Measurements from ENCODE around the gene RPP14.
"Not testable (repeated sequence)": the region's sequence is repeated elsewhere in the genome, so short reads cannot be mapped to it uniquely, and the experiment has no call there.

Gene RPP14

DNA sequence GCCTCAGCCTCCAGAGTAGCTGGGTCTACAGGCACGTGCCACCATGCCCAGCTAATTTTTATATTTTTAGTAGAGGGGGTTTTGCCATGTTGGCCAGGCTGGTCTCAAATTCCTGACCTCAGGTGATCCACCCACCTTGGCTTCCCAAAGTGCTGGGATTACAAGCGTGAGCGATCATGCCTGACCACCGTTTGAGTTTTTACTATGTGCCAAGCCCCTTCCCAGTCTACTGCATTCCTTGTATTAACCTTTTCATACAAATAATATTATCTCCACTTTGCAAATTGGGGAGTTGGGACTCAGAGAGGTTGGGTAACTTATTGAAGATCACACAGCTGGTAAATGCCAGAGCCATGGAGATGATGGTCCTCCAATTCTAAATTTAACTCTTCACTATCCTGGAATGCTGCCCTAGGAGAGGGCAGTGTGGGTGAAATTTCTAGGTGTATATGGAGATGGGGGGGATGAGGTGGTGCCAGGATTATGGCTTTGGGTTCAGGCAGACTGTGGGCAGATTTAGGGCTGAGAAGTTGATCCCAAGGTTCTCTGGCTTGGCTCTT lies 25.6 kb downstream of the RPP14 start:
- Mint-ChIP-seq H3K4me1 (ENCODE audit: low read depth in 2 of 2) (peaks cover 29 to 32% of the 10 kb centered on the region in 2 donors), H3K27ac (peak overlapping the region in 1 of 2 donors; percentile 49)
- no peak for DNase-seq

DNA sequence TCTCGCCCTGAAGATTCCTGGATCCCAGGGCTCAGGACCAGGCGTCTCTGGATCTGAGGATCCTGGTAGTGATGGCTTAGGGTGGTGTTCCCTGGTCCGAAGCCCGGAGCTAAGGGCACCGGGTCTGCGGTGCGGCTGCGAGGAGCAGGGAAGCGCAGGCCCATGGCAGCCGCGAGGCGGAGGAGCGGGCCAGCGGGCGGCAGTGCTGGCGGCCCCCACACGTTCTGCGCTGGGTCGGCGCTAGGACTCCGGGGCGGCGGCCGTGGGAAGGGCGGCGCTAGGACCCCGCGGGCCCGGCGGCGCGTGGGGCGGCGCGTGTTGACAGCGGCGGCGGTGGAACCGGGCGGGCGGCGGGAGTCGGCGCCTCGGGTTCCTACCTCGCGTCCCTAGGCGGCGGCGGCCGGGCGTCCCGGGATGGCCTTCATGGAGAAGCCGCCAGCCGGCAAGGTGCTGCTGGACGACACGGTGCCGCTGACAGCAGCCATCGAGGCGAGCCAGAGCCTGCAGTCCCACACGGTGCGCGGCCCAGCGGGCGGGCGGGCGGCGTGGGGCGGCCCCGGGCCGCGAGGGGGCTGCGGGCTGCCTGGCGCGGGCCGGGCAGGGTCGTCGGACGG lies 26.6 kb downstream of the RPP14 start, which contains the start of gene PXK:
Gene PXK, plus strand, starts transcription at position 318 of the 614 bp plus-strand sequence. Its CDS starts 97 bp downstream, at position 415.
- Mint-ChIP-seq H3K4me1 (ENCODE audit: low read depth in 2 of 2) (peaks cover 29 to 32% of the 10 kb centered on the region in 2 donors), H3K4me3 (peak within 1 kb of the TSS; percentile 94 to 98), H3K27me3 (no peaks in the 10 kb centered on the region), H3K36me3 (ENCODE audit: insufficient read depth) (peaks cover 4% of the 10 kb centered on the region), H3K9me3 (no peaks in the 10 kb centered on the region), H3K27ac (peak within 1 kb of the TSS; percentile 87 to 90)
- ATAC-seq (replicated peaks) (peak; percentile 95), DNase-seq (peak; percentile 68 to 81 (median 77))

More for the DNA sequence above, 25.6 kb downstream of the RPP14 start:
- ATAC-seq (replicated peaks): no peak
- H3K4me3 Mint-ChIP-seq: peak overlapping the region; percentile 80 to 94
- peaks cover 7% of the 10 kb centered on the region for H3K36me3 Mint-ChIP-seq (ENCODE audit: insufficient read depth)
- no peaks in the 10 kb centered on the region for H3K9me3 Mint-ChIP-seq
- H3K27me3 Mint-ChIP-seq: no peaks in the 10 kb centered on the region

DNA sequence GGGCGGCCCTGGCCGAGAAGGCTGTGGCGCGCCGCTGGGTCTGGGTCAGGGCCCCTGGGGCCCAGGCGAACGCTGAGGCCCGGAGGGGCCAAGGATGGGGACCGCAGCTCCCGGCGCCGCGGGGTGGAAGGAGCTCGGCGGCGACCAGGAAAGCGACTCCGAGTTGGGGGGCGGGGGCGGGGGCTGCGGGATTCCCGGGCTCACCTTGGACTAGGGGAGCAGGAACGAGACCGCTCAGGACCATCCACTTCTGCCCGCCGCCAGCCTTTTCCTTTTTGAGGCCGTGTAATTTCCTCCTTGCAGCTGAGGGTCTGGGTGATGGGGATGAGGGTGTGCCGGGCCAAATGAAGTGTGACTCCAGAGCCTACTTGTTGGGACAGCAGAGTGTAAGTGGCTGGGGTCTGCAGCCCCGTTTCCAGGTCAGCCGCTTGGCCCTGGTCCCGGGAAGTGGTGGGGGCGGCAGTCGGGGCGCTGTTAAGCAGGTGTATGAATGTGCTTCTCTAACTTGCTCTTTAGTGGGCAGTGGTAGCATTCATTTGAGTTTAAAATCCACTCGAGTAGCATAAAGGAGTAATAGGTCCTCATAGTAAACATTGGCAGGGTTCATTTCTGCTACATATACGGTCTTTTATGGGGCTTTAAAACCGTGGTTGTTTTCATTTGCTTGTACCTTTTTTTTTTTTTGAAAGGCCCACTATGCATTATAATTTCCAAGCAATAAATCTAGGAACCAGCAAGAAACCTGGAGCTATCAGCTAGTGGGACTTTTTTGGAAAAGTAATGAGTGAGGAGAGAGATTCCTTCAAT lies 27.4 kb downstream of the RPP14 start:
- no peaks in the 10 kb centered on the region for H3K27me3 Mint-ChIP-seq
- peaks cover 3% of the 10 kb centered on the region for H3K36me3 Mint-ChIP-seq (ENCODE audit: insufficient read depth)
- DNase-seq: no peak
- no peaks in the 10 kb centered on the region for H3K9me3 Mint-ChIP-seq
- H3K27ac Mint-ChIP-seq: peak overlapping the region; percentile 87 to 90
- peak; percentile 21 for ATAC-seq (replicated peaks)
- peaks cover 29 to 32% of the 10 kb centered on the region in 2 donors for H3K4me1 Mint-ChIP-seq (ENCODE audit: low read depth in 2 of 2)
- H3K4me3 Mint-ChIP-seq: peak overlapping the region; percentile 94 to 98

DNA sequence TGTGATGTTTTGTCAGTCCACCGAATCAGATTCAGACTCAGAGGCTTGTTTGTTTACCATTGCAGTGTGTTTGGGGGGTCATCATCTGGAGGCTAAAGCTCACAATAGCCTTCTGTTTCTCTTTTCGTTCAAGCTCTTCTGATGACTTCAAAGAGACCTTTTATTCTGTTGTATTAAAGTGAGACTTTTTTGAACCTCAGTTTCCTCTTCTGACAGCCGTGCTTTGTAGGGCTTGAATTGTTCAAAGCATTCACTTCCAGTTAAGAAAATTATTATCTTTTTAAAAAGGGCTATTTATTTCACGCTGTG lies 27.9 kb downstream of the RPP14 start:
- H3K4me3 Mint-ChIP-seq: peak overlapping the region; percentile 94 to 98
- no peaks in the 10 kb centered on the region for H3K27me3 Mint-ChIP-seq
- H3K27ac Mint-ChIP-seq: peak overlapping the region; percentile 87 to 90
- DNase-seq (no peak), ATAC-seq (replicated peaks) (no peak)
- peaks cover 29 to 32% of the 10 kb centered on the region in 2 donors for H3K4me1 Mint-ChIP-seq (ENCODE audit: low read depth in 2 of 2)
- peaks cover 7% of the 10 kb centered on the region for H3K36me3 Mint-ChIP-seq (ENCODE audit: insufficient read depth)
- no peaks in the 10 kb centered on the region for H3K9me3 Mint-ChIP-seq

DNA sequence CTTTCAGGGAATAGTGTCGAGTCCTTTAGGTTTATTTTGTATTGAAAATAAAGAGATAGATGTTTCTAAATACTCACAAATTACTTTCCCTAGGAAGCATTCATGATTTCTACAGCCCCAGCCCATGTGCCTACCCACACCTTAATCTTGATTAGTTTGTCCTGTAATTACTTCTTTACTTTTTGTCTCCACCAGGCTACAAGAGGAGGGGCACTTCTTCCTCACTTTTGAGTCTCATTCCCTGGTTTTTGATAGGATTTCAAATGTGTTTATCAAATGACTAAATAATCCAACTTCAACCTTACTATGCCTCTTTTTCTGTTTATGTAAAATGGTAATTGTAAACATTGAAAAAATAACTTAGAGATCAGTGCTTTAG lies 28.4 kb downstream of the RPP14 start:
- DNase-seq: no peak
- H3K9me3 Mint-ChIP-seq: no peaks in the 10 kb centered on the region
- peaks cover 29 to 32% of the 10 kb centered on the region in 2 donors for H3K4me1 Mint-ChIP-seq (ENCODE audit: low read depth in 2 of 2)
- ATAC-seq (replicated peaks): no peak
- H3K27me3 Mint-ChIP-seq: no peaks in the 10 kb centered on the region
- peak overlapping the region; percentile 94 to 98 for H3K4me3 Mint-ChIP-seq
- H3K36me3 Mint-ChIP-seq (ENCODE audit: insufficient read depth): peaks cover 7% of the 10 kb centered on the region
- H3K27ac Mint-ChIP-seq: peak overlapping the region in 1 of 2 donors; percentile 47

DNA sequence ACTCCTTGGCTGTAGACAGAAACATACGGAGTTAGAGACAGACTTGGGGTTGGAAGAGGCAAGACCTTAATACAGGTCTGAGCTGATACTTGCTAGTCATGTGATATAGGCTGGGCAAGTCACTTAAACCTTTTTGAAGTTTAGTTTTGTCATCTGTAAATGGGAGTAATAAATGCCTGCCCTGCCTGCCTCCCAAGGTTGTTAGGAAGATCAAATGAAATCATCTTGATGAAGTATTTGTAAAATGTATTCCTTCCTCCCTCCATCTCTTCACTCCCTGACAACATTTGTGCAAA lies 29.6 kb downstream of the RPP14 start:
- ATAC-seq (replicated peaks): no peak
- peak overlapping the region in 1 of 2 donors; percentile 47 for H3K27ac Mint-ChIP-seq
- peaks cover 29 to 32% of the 10 kb centered on the region in 2 donors for H3K4me1 Mint-ChIP-seq (ENCODE audit: low read depth in 2 of 2)

DNA sequence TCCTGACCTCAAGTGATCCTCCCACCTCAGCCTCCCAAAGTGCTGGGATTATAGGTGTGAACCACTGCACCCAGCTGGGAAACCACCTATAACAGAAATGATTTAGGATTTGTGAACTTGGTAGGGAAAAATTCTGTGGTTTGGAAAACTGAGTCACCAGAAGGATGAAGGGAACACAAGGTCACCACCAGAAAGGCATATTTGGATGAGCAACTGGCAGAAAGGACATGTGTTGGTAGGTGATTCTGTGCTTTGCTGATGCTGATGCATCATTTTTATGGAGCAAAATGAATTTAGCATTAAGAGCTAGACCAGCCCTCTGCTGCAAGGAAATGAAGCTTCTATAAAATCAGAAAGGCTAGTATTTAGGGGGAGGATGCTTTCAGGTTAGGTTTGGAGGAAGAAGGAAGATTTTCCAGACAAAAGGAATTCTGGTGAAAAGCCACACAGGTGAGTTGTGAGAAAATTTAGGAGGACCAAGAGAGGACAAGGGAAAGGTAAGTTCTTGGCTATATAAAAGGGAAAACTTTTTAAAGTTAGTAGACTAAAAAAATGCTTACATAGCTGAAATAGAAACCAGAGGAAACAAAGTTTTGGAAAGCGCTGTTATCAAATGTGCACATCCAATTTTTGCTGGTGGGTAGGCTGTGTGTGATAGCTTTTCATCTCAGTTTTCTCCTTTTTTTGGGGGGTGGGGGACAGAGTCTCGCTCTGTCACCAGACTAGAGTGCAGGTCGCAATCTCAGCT lies 30.3 kb downstream of the RPP14 start:
- Mint-ChIP-seq H3K27ac (no peak overlapping the region), H3K36me3 (ENCODE audit: insufficient read depth) (peaks cover 10% of the 10 kb centered on the region), H3K4me1 (ENCODE audit: low read depth in 2 of 2) (peaks cover 29 to 32% of the 10 kb centered on the region in 2 donors), H3K27me3 (no peaks in the 10 kb centered on the region), H3K9me3 (no peaks in the 10 kb centered on the region), H3K4me3 (no peak overlapping the region)
- DNase-seq (no peak), ATAC-seq (replicated peaks) (no peak)

More for the DNA sequence above, 29.6 kb downstream of the RPP14 start:
- Mint-ChIP-seq H3K4me3 (no peak overlapping the region), H3K27me3 (no peaks in the 10 kb centered on the region), H3K36me3 (ENCODE audit: insufficient read depth) (peaks cover 7% of the 10 kb centered on the region), H3K9me3 (no peaks in the 10 kb centered on the region)
- no peak for DNase-seq

DNA sequence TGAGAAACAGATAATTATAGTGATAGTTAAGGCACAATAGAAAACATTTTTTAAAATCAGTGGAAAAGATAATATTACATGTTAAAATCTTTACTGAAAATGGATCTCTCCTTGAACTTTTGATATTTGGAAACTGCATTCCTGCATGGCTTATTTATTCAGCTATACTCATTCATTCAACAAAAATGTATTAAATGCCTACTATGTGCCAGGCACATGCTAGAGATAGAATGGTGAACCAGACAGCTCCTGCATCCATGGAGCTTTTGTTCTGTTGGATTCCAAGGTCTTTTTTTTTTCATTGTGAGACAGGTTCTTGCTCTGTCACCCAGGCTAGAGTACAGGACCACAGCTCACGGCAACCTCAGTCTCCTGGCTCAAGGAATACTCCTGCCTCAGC lies 31.1 kb downstream of the RPP14 start:
- Mint-ChIP-seq H3K36me3 (ENCODE audit: insufficient read depth) (peaks cover 10% of the 10 kb centered on the region), H3K27ac (no peak overlapping the region), H3K27me3 (no peaks in the 10 kb centered on the region), H3K4me1 (ENCODE audit: low read depth in 2 of 2) (peaks cover 26 to 29% of the 10 kb centered on the region in 2 donors), H3K4me3 (no peak overlapping the region), H3K9me3 (no peaks in the 10 kb centered on the region)
- DNase-seq: no peak
- ATAC-seq (replicated peaks): no peak

DNA sequence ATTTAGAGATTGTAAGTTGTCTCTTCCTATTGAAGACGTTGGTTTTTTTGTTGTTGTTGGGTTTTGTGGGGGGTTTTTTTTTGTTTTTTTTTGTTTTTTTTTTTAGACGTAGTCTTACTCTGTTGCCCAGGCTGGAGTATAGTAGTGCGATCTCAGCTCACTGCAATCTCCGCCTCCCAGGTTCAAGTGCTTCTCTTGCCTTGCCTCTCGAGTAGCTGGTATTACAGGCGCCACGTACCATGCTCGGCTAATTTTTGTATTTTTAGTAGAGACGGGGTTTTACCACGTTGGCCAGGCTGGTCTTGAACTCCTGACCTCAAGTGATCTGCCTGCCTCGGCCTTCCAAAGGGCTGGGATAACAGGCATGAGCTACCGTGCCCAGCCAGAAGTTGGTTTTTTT lies 33.1 kb downstream of the RPP14 start:
- ATAC-seq (replicated peaks); H3K27me3 Mint-ChIP-seq; H3K36me3 Mint-ChIP-seq (ENCODE audit: insufficient read depth); H3K27ac Mint-ChIP-seq; H3K9me3 Mint-ChIP-seq; H3K4me3 Mint-ChIP-seq; DNase-seq: not testable (repeated sequence)
- peaks cover 14 to 24% of the 10 kb centered on the region in 2 donors for H3K4me1 Mint-ChIP-seq (ENCODE audit: low read depth in 2 of 2)

DNA sequence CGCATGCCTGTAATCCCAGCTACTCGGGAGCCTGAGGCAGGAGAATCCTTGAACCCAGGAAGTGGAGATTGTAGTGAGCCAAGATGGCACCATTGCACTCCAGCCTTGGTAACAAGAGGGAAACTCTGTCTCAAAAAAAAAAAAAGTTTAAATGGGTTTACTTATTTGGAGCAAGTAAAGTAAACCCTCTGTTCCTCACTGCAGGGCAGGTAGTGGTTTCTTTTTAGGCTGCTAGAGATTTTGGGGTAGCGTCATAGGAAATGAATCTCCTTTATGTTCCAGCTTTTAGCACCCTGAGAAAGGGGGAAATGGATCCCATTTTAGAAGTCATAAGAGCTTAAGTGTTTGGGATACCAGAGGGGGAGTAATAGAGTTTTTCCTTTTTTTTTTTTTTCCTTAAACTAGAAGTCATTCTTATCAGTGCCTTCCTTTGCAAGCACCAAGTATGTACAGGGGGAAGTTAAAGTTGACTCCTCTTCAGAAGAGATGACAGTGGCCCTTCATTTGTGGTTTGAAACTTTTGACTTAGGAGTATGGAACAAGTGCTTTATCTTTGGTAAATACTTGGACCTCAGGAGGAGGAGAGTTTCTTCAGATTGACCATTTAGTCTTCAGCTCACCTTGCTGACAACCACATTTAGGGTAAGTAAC lies 34.7 kb downstream of the RPP14 start:
- no peak overlapping the region for H3K4me3 Mint-ChIP-seq
- H3K4me1 Mint-ChIP-seq (ENCODE audit: low read depth in 2 of 2): peaks cover 8 to 17% of the 10 kb centered on the region in 2 donors
- H3K9me3 Mint-ChIP-seq: no peaks in the 10 kb centered on the region
- H3K27ac Mint-ChIP-seq: no peak overlapping the region
- no peaks in the 10 kb centered on the region for H3K27me3 Mint-ChIP-seq
- DNase-seq (no peak), ATAC-seq (replicated peaks) (no peak)
- H3K36me3 Mint-ChIP-seq (ENCODE audit: insufficient read depth): peaks cover 7% of the 10 kb centered on the region

DNA sequence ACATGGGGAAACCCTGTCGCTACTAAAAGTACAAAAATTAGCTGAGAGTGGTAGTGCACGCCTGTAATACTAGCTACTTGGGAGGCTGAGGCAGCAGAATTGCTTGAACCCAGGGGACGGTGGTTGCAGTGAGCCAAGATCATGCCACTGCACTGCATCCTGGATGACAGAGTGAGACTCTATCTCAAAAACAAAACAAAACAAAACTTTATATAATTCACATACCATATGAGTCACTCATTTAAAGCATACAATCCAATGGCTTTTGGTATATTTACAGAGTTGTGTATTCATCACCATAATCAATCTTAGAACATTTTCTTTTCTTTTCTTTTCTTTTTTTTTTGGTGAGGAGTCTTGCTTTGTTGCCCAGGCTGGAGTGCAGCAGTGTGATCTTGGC lies 35.3 kb downstream of the RPP14 start:
- Mint-ChIP-seq H3K4me1 (ENCODE audit: low read depth in 2 of 2) (peaks cover 9 to 16% of the 10 kb centered on the region in 2 donors), H3K36me3 (ENCODE audit: insufficient read depth) (peaks cover 7% of the 10 kb centered on the region), H3K27me3 (no peaks in the 10 kb centered on the region), H3K9me3 (no peaks in the 10 kb centered on the region), H3K27ac (no peak overlapping the region), H3K4me3 (no peak overlapping the region)
- no peak for ATAC-seq (replicated peaks)
- no peak for DNase-seq

DNA sequence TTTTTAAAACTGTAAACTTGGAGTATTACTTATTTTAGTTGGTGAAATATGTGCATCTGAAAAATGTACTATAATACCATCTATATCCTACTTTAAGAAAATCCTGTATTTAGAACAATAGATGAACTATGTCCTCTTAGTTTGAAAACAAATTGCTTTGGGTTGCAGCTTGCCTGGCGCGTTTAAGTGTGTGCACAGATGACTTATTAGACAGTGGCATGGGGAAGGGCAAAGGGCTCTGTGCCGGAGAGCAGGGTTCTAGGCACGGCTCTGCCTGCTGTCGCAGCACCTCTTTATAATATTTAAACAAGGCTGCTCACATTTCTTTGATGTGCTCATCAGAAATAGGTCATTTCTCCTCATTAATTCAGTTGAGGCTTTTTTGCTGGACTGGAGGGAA lies 36.6 kb downstream of the RPP14 start:
- H3K4me1 Mint-ChIP-seq (ENCODE audit: low read depth in 2 of 2): peaks cover 8 to 20% of the 10 kb centered on the region in 2 donors
- no peaks in the 10 kb centered on the region for H3K27me3 Mint-ChIP-seq
- no peak for ATAC-seq (replicated peaks)
- H3K36me3 Mint-ChIP-seq (ENCODE audit: insufficient read depth): peaks cover 7% of the 10 kb centered on the region
- H3K27ac Mint-ChIP-seq: no peak overlapping the region
- no peaks in the 10 kb centered on the region for H3K9me3 Mint-ChIP-seq
- no peak overlapping the region for H3K4me3 Mint-ChIP-seq
- DNase-seq: no peak

DNA sequence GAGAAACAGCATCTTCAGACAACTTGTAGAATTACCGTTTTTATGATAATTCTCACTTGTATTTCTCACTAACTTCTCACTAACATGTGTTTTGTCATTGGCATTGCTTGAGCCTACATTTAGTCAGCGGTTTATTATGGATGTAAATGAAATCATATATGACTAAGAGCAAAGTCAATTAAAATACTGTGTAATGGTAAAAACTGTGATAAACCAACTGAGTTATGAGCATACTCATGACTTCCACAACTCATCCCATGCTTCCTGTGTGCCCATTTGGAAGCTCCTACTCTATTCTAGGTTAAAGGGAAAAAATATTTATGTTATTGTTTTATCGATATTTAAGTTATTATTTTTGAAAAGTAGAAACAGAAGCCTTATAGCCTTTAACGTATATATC lies 39.4 kb downstream of the RPP14 start:
- no peak for DNase-seq
- H3K4me1 Mint-ChIP-seq (ENCODE audit: low read depth in 2 of 2): peaks cover 20 to 36% of the 10 kb centered on the region in 2 donors
- H3K27ac Mint-ChIP-seq: no peak overlapping the region
- no peaks in the 10 kb centered on the region for H3K9me3 Mint-ChIP-seq
- H3K4me3 Mint-ChIP-seq: no peak overlapping the region
- no peaks in the 10 kb centered on the region for H3K27me3 Mint-ChIP-seq
- no peak for ATAC-seq (replicated peaks)
- peaks cover 3% of the 10 kb centered on the region for H3K36me3 Mint-ChIP-seq (ENCODE audit: insufficient read depth)
